ENCODE measurements around the gene GRM7.

GRCh38 chr3:7388026-7388425 lies 527.1 kb downstream of the GRM7 start:
- TF ChIP-seq CTCF (conservative IDR thresholded peaks at IDR 0.05 in 1 of 2, IDR thresholded peaks at IDR 0.05 in 1 of 2; ENCODE audit: low read depth in 1 of 2, low read length in 2 of 2) (no peak), EZH2 (IDR thresholded peaks at IDR 0.05; ENCODE audit: low read length, missing control alignments) (no peak)
